ENCODE results near the gene YWHAQ.
A peak's percentile ranks its signal among the peaks of the same experiment; 100 is the strongest.
"Not testable (repeated sequence)": the region's sequence is repeated elsewhere in the genome, so short reads cannot be mapped to it uniquely, and the experiment has no call there.

The YWHAQ gene

DNA sequence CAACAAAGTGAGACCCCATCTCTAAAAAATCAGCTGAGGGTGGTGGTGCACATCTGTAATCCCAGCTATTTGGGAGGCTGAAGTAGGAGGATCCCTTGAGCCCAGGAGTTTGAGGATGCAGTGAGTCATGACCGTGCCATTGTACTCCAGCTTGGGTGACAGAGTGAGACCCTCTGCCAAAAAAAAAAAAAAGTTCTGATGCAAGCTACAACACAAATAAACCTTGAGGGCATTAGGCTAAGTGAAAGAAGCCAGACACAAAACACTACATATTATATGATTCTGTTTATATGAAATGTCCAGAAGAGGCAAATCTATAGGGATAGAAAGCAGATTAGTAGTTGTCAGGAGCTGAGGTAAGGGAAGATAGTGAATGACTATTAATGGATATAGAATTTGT is 13.0 kb downstream of the YWHAQ start:
- H3K27ac ChIP-seq = no peak overlapping the region
- CTCF ChIA-PET = interaction anchor here (1.3 kb wide), 1 partner anchor 152 kb away, joined by 3 read pairs; no protein-coding TSS in a partner anchor
- TF ChIP-seq, protein P1, sequence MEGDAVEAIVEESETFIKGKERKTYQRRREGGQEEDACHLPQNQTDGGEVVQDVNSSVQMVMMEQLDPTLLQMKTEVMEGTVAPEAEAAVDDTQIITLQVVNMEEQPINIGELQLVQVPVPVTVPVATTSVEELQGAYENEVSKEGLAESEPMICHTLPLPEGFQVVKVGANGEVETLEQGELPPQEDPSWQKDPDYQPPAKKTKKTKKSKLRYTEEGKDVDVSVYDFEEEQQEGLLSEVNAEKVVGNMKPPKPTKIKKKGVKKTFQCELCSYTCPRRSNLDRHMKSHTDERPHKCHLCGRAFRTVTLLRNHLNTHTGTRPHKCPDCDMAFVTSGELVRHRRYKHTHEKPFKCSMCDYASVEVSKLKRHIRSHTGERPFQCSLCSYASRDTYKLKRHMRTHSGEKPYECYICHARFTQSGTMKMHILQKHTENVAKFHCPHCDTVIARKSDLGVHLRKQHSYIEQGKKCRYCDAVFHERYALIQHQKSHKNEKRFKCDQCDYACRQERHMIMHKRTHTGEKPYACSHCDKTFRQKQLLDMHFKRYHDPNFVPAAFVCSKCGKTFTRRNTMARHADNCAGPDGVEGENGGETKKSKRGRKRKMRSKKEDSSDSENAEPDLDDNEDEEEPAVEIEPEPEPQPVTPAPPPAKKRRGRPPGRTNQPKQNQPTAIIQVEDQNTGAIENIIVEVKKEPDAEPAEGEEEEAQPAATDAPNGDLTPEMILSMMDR (conservative IDR thresholded peaks at IDR 0.05; ENCODE audit: low read depth) = no peak
- POLR2A ChIA-PET (ENCODE audit: low non-redundant PET) = no interaction called here
- no peak for DNase-seq (ENCODE audit: low spot score)

DNA sequence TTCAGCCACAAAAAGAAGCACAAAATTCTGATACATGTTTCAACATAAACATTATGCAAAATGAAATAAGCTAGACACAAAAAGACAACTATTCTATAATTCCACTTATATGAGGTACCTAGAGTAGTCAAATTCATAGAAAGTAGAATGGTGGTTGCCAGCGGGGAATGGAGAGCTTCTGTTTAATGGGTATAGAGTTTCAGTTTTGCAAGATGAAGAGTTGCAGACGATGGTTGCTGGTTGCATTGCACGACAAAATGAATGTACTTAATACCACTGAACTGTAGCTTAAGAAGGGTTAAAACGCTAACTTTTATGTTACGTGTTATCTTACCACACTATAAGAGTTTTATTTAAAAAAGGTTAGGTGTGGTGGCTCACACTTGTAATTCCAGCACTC is 13.5 kb downstream of the YWHAQ start:
- no peak for DNase-seq (ENCODE audit: low spot score)
- ChIA-PET POLR2A (ENCODE audit: low non-redundant PET) (no interaction called here), CTCF (interaction anchor here (1.3 kb wide), 1 partner anchor 153 kb away, joined by 3 read pairs; no protein-coding TSS in a partner anchor)
- no peak overlapping the region for H3K27ac ChIP-seq
- TF ChIP-seq, protein P1 (conservative IDR thresholded peaks at IDR 0.05; ENCODE audit: low read depth) = no peak

DNA sequence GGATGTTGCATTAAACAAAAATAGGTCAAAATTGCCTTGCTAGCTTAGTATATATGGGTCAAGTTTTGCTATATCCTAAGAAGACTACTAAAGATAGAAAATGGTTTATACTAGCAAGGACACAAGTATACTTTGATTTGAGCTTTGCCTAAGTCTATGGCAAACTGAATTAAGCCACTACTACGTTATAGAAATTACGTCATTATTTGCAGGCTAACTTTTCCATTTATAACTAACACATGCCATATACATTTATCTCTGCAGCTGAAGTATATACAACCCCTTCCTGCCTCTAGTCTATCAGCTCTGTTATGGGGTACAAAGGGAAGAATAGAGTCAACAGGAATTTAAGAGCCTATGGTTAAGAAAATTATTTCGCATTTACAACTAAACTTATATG is 16.2 kb downstream of the YWHAQ start:
- ChIA-PET CTCF (no interaction called here), POLR2A (ENCODE audit: low non-redundant PET) (interaction anchor here (0.5 to 1.2 kb wide), 3 partner anchors 10 to 83 kb away, joined by 3 to 5 read pairs (median 3); no protein-coding TSS in a partner anchor)
- DNase-seq (ENCODE audit: low spot score) = no peak

DNA sequence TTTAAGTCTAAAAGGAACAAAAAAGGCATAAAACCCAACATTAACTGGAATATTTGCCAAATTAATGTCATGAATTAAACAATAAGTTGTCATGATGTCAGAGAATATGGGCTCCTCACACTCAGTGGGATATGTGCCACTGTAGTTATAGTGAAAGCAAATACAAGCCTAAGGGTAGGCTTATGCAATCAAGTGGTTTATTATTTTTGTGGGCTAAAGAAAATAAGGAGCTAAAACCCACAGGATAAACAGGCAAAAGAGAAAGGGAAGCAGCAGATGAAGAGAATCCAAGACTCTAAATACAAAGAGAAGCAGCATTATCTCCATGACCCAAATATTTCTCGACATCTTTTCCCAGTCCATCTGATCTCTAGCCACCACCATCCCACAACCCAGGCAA is 17.5 kb downstream of the YWHAQ start:
- POLR2A ChIA-PET (ENCODE audit: low non-redundant PET) = interaction anchor here (1.2 kb wide), 1 partner anchor 18 kb away, joined by 3 read pairs; no protein-coding TSS in a partner anchor

More for the DNA sequence above, 16.2 kb downstream of the YWHAQ start:
- TF ChIP-seq, protein P1 (conservative IDR thresholded peaks at IDR 0.05; ENCODE audit: low read depth) = no peak
- no peak overlapping the region for H3K27ac ChIP-seq

DNA sequence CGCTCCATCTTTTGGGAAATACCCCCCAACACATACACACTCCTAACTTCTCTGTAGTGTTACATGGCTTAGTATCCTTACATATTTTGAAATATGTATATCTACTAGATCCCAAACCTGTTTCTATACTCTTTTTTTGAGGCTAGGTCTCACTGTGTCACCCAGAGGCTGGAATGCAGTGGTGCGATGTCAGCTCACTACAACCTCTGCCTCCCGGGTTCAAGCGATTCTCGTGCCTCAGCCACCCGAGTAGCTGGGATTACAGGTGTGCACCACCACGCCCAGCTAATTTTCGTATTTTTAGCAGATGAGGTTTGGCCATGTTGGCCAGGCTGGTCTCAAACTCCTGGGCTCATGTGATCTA is 19.3 kb downstream of the YWHAQ start:
- CTCF ChIA-PET = interaction anchor here (0.6 kb wide), 2 partner anchors 35 to 373 kb away, joined by 4 to 5 read pairs; no protein-coding TSS in a partner anchor
- POLR2A ChIA-PET (ENCODE audit: low non-redundant PET) = not testable (repeated sequence)

More for the DNA sequence above, 17.5 kb downstream of the YWHAQ start:
- H3K27ac ChIP-seq = no peak overlapping the region
- TF ChIP-seq, protein P1 (conservative IDR thresholded peaks at IDR 0.05; ENCODE audit: low read depth) = no peak
- no peak for DNase-seq (ENCODE audit: low spot score)
- CTCF ChIA-PET = interaction anchor here (0.6 kb wide), 1 partner anchor 253 kb away, joined by 4 read pairs; no protein-coding TSS in a partner anchor

DNA sequence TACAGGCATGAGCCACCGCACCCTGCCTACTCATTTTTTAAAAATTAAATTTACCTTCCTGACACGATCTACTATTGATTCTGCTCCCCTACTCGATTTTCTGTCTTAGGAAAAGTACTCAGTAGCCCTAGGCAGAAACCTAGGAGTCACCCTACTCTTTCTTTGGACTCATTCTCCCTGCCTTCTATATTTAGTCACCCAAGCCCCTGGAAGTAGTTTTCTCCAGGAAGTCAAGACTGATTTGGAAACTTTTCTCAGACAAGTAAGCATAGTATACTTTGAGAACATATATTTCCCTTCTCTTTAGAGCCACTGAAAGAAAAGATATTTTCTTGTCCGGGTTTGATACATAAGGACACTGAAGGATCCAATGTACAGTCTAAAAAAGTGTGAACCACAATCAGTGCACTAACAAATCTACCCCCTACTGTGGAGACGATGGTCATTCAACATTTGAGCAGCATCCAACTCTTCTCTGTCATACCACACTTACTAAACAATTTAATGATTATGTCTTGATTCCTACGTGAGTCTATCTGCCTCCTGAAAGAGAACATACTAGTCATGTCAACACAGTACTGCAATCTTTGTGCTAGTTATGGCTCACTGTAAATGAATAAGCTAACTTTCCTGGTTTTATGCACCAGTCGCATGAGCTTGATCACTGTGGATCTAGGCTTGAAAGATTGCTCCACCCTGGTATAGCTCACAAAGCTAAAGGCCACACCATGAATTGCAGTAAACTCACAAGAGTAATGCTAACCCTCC is 19.8 kb downstream of the YWHAQ start:
- DNase-seq (ENCODE audit: low spot score) = no peak
- CTCF ChIA-PET = interaction anchor here (0.6 kb wide), 2 partner anchors 336 to 373 kb away, joined by 4 to 5 read pairs; no protein-coding TSS in a partner anchor
- TF ChIP-seq, protein P1 (conservative IDR thresholded peaks at IDR 0.05; ENCODE audit: low read depth) = no peak
- H3K27ac ChIP-seq = no peak overlapping the region
- POLR2A ChIA-PET (ENCODE audit: low non-redundant PET) = no interaction called here

More for the DNA sequence above, 19.3 kb downstream of the YWHAQ start:
- H3K27ac ChIP-seq = peak overlapping the region; percentile 35; the same call in 1 of the 2 replicates
- not testable (repeated sequence) for DNase-seq (ENCODE audit: low spot score)

DNA sequence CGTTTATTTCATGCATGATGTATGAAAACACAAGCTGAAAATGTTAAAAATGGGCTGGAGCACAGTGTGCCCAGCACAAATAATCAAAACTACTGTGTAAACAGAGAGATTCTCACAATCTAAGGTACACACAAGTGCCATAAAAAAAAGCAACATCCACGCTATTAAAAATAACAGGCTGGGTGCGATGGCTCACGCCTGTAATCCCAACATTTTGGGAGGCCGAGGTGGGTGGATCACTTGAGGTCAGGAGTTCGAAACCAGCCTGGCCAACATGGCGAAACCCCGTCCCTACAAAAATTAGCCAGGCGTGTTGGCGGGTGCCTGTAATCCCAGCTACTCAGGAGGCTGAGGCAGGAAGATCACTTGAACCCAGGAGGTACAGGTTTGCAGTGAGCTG is 22.3 kb downstream of the YWHAQ start:
- POLR2A ChIA-PET (ENCODE audit: low non-redundant PET); DNase-seq (ENCODE audit: low spot score): not testable (repeated sequence)
- CTCF ChIA-PET = interaction anchor here (0.6 to 0.8 kb wide), 2 partner anchors 162 kb away, joined by 3 to 5 read pairs; no protein-coding TSS in a partner anchor
- H3K27ac ChIP-seq = peak overlapping the region; percentile 66
